DMS53 treated with DMSO at 0.1 percent for 48 hours (cell line): Measurements from ENCODE around the gene TRIP13.

Experiments used
- DNase-seq: peaks from one replicate; lab custom pipeline; 2025; ENCODE audit not compliant: unreplicated experiment; lab: John Stamatoyannopoulos, UW

The TRIP13 gene

DNA sequence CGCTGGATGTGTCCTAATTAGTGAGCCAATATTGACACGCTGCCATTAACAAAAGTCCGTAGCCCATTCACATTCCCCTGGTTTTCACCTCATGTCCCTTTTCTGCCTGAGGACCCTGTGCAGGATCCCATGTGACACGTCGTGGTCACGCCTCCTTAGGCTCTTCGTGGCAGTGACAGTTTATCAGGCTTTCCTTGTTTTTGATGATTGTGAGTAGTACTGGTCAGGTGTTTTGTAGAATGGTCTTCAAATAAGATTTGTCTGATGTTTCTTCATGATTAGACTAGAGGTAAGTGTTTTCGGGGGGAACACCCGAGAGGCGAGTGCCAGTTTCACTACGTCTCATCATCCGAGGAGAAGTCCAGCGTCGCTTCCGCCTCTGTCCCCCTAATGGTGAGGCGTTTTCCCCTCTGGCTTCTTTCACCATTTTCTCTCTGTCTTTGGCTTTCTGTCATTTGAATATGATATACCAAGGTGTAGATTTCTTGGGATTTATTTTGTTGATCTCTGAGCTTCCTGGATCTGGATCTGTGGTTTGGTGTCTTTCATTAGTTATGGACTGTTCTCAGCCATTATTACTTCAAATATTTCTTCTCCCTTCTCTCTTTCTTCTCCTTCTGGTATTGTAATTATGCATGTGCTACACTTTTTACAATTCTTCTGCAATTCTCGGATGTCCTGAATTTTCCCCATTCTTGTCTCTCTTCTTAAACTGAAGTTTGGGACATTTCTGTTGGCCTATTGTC lies 57.3 kb downstream of the TRIP13 start:
- no peak for DNase-seq

DNA sequence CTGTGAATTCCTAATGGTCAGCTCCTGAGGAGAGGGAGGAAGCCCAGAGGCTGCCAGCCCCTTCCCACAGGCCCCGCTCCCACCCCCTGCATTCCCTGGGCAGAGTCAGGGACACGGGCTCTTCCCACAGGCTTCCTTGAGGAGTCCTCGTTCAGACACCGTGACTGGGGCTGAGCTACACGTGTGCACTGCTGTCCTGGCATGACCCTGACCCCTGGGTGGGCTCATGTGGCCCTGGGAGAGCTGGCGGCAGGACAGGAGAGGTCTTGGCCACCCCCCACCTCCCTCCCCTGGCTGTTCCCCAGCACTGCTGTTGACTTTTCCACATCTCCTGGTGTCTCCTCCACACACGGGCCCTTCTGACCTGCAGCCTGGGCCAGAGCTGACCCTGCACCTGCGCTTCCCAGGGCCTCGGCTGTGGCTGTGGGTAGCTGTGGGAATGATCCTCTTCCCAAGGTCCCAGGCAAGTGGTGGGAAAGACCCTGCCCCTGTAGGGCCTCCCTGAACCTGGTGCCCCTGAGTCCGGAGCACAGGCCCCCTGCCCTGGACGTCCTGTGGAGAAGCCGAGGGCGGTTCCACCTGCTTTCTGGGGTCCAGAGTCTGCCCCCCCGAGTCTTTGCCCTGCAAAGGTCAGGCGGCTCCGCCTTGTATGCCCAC lies 59.4 kb downstream of the TRIP13 start:
- no peak for DNase-seq

DNA sequence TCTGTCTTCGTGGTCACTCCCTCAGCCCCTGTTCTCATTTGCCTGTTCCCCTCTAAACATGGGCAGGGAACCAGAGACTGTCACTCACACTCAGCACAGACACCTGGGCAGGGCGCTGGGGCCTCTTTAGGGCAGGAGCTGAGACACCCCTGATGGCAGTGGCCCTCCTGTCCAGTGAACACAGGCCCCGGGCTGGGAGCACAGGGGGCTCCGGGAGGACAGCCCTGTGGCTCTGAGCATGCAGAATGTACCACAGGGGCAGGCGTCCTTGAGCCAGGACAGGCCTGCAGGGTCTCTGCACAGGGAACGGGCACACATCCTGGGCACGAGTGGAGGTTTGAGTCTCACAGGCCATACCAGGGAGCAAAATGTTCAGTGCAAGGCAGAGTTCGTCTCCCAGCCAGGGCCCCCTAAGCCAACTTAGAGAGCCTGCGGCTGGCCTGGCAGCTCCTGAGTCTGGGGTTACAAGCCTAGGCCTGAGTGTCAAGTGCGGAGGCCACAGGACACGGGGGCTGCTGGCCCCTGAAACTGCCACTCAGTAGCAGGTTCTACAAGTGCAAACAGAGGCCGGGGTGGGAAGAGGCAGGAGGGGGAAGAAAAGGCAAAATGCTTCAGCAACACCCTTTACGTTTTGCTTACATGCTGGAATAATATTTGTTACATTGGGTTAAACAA lies 60.0 kb downstream of the TRIP13 start:
- no peak for DNase-seq

DNA sequence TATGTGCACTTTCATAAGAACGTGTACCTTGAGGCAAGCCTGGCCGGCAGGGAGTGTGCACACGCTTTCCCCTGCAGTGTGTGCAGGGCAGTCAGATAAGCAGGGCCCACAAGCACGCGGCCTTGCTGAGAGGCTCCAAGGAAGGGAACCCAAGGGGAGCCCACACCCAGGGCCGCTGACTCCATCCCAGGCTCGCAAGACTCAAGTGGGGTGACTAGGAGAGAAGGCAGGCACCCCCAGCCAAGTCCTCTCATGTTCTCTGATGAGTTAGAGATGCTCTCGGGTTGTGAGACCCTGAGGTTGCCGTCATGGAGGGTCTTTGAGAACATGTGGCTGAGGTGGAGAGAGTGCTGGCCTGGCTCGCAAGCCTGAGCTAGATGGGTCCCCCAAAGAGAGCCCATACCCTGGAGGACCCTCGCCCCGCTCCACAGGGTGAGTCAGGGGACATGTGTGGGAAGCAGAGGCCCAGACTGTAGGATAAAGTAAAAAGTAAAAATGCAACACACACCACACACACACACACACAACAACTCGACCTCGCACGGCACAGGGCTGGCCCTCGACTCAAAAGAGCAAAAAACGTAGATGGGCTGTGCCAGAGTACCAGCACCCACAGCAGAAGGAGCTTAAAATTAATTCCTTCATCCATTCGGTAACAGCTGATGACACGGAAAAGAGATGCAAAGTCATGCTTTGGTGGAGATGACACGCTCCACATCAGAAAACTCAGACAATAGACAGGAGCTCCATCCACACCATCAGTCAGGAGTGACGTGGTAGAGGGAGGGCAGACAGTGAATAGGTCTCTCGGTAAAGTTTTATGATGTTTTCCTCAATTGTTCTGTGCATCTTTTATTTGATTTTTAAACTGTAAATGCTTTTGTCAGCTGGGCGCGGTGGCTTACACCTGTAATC lies 61.1 kb downstream of the TRIP13 start:
- no peak for DNase-seq

DNA sequence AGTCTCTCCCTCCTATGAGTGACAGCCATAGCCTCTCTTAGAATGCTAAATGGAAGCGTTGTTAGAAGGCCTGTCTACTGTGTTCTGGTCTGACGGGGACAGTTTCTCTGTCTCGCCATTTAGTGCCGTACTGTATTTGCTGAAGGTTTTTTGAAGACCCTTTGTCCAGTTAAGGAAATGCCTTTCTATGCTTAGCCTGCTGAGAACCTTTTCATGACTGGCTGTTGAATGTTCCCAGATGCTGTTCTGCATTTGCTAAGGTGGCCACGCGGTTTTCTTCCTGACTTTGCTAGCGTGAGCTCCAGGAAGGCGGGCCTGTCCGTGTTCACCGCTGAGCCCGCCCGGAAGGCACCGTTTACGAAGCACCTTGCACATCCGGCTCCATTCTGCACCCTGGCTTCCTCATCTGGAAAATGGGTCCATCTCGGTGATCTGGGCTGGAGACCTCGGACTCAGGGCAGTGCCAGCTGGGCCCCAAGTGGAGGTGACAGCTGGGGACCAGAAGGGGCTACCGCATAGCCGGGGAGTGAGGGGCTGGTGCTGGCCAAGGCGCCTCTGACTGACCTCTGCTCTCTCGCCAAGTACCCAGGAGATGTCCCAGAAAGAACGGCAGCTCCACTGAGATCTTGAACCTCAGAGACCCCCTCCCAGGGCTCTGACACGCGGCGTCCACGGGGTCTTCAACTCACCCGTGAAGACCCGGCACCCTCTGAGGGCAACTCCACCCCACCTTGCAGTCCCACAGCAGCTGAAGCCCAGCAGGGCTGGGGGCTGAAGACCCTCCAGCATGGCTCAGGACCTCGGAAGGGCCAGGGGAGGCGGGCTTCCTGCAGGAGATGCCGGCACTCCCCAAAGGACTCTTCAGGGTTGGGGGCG lies 63.4 kb downstream of the TRIP13 start:
- no peak for DNase-seq

DNA sequence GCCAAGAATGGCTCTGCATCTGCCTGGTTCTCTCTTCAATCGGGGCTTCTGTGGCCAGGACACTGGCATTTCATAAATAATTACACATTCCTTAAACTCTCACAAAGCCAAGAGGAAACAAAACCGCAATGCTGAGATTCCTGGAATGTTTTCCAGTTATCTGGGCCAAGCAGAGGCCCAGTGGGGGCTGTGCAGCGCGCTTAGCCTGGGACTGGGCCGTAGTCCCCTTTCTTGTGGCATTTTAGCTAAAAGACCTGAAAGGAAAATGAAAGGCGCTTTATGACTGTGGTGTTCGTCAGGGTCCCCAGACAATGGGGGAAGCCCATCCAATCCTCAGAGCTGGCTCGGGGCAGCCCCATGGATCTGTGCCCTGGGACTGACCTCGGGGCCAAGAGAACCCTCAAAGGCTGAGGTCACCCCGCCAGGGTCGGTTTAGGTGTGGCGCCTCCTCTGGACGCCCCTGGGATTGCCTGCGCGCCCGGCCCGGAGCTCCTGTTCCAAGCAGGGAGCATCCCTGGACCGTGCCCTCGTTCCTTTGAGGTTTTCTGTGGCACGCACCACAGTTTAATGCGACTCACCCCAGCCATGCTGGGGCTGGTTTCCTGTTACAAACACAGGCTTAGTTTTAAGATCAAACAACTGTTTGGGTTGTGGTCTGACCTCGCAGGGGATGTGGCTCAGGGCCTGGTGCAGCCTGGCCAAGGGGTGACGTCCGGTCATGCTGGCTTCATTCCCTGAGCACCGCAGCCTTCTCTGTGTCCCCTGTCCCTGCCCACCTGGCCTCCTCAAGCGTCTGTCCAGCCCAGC lies 64.5 kb downstream of the TRIP13 start:
- DNase-seq = no peak

DNA sequence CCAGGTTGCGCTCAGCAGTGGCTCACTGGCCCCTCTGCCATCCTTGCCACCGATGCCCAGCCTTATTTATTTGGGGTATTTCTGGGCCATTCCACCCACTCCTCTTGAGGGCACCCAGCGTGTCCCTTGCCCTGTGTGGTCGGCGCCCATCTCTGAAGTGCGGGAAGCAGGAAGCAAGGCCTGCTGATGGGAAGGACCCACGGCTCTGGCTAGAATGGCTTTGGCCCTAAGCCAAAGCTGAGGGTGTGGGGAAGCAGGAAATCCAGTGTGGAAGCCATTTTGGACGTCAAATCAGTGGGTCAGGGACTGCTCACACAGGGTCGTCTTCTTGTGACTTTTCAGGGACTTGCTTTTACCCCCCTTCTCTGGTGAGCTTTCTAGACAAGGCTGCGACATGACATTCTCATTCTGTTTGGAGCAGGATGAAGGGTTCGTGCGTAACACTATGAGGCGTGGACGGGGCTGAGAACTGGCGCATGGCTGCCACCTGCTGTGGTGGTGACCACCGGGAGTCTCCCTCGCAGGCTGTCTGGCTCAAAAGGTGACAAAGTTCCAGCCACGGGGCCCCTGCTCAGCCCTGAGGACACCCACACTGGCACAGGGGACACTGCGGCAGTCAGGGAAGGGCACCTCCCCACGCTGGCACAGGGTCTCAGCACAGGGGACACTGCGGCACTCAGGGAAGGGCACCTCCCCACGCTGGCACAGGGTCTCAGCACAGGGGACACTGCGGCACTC lies 65.2 kb downstream of the TRIP13 start:
- no peak for DNase-seq

DNA sequence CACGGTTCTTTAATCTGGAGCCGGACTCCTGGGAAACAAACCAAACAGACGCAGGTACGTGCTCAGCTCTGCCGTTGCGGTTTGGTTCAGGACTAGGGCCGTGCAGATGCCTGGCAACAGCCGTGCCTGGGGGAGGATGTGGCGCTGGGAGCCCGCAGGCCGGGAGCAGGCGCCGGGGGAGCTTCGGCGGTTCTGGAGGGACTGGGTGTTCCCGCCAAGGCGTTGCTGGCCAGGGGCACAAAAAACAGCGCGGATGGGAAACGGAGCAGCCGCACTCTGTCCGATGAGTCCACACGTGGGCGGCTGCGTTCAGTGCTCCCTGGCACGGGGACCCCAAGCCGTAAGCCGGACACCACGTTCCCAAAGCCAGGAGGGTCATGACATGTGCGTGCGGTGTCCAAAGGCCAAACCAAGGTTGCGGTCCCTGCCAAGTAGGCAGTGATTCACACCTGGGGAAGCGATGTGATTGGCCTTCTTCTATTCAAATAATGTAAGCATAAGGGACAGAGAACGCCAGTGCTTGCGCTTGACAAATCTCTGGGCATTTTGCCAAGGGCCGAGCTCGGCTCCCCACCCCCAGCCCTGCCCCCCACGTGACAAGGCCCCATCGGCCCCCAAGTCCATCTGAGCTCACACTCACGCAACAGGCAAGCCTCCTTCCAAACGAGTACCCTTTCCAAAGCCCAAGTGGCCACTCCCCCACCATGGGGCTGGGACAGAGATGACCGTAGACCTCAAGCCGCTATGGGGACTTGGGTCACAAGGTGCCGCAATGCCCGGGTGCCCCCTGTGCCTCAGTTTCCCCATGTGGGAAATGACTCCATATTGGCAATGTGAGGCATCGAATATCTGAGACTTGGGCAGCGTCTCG lies 66.3 kb downstream of the TRIP13 start:
- peak; percentile 35 for DNase-seq

DNA sequence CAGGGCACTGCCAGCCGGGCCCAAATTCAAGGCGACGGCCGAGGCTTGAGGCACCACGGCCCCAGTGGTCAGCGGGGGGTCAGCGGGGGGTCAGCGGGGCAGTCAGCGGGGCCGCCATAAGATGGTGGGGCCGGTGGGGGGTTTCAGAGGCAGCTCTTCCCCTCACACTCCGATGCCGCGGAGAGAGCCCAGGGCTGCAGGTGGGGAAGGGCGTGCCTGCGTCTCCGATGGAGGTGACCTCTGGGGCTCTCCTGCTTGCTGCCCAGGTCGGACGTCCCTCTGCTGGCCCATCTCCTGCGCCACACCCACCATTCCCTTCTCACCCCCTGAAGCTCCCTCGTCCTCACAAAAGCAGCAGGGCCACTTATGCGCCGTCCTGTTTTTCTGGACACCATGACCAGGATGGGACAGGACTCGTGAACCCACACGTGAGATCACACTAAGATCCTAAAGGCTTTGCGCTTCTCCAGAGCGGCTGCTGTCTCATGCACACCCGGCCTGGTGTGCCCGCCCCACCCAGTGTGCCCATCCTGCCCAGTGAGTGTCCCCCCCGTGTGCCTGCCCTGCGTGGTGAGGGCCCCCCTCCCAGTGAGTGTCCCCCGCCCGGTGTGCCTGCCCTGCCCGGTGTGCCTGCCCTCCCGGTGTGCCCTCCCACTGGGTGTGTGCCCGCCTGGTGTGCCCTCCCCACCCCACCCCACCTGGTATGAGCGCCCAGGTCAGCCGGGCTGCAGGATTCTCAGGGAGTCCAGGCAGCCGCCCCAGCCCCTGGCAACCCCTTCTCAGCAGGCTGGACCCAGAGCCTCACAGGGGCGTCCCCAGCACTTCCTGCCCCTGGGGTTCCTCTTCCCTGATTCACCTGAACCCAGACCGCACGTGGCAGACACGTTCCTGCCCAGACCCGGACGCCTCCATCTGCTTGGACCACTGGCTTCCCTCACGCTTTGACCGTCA lies 67.2 kb downstream of the TRIP13 start:
- no peak for DNase-seq

DNA sequence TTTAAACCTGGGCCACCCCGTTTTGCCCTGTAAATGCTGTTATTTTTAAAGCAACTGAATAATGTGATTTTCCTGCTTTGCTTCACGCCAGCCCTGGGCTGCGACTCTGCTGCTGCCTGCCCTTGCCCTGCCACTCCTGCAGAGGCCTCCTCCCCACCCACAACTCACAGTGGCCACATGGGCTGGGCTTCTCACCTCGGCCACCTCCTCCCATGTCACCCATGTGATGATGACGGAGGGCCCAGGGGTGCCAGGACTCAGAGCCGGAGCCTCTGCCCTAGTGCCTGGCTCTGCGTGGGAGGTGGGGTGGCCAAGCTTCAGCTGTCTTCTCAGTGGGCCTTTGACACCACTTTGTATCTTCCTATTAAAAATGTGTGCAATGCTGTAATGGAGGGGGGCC lies 67.9 kb downstream of the TRIP13 start:
- no peak for DNase-seq

DNA sequence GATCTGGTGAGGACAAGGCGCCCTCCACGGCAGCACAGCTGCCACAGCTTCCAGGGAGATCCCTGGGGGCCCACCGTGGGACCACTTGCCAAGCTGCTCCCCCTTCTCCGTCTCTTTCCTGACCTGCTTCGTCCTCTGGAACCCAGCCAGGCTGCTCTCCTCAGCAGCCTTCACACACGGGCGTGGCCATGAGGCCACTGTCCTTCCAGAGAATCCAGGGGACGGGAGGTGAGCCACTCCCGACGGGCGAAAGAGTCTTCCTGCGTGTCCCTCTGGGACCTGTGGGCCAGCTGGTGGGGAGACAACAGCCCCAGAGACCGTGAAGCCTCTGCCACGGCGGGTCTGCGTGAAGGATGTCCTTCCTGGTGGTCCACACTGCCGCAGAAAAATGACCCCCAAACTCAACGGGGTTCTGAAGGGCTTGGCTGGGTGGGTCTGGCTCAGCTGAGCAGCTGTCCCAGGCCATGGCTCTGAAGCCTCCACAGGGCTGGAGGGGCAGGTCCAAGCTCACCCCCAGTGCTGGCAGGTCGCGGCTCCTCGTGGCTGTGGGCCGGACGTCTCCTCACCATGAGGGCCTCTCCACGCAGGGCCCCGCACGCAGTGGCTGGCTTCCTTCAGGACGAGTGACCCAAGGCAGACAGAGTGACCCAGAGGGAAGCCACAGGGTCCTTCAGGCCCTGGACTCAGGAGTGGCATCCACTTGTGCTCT lies 68.5 kb downstream of the TRIP13 start:
- no peak for DNase-seq

DNA sequence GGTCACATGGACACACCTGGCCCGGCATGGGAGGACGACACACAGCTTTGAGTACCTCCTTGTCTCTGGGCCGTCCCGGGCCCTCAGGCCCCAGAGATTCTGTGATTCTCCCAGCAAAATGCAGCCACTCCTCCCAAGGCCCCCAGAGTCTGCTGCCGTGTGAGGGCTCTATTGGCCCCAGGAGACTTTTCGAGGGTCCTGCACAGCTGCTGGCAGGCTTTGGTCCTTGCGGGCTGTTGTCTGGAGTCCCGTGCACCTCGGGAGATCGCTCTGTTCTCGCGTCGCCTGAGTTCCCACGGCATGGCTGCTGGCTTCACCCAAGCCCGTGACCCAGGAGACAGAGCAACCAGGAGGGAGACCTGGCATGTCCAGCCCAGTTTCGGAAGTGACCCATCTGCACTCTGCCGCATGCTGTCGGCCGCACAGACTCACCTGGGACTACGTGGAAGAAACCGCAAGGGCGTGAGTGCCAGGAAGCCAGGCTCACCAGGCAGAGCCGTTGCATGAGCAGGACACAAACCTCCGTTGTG lies 69.1 kb downstream of the TRIP13 start:
- DNase-seq = no peak

DNA sequence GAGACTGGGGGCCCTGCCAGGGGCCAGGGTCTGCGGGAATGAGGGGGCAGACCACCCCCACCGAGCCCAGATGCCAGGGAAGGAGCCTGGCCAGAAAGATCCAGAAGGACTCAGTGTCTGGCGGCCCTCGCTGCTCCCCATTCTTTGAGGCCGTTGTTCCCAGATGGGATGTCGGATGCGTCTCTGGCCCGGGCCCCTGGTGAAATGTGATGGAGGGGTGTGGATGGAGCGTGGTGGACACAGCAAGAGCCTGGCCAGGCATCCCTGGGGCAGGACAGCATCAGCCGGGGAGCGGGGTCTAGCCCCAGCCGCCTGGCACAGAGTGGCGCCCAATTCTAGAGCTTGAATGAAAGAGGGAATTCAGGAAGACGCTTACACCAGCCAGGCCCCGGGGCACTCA lies 69.7 kb downstream of the TRIP13 start:
- no peak for DNase-seq

DNA sequence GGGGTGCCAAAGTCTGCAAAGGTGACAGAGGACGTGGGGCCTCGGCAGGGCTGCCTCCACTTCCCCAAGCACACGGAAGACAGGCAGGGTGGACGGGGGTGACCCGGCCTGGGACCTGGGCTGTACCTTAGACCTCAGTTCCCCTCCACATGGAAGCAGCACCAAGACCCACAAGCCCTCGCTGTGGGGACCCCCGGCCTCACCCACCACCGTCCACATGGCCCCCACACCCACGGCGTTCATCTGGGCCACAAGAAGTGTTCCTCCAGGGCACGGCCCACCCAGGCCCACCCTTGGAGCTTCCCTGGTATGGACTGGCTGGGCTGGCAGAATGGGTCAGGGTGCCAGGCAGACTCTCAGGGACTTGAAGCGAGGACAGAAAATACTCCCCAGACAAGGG lies 70.1 kb downstream of the TRIP13 start:
- DNase-seq = no peak

DNA sequence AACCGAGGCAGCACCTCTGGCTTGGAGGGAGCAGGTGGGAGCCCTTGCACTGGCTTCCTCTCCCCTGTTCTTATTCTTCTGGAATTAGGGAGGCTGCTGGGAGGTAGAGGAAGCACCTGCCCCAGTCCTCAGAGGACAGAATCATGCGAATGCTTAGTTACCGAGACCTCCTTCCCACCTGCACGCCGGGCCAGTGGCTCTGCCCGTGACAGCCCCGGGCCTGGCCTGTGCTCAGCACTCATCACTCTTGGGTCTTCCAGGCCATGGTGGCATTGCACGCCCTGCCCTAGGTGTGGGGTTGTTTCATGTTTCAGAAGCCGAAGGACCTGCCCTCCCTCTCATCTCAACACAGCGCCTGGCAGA lies 70.6 kb downstream of the TRIP13 start:
- DNase-seq = no peak
